Fibroblast of skin of right quadriceps (primary cell): ENCODE measurements around the gene APOL6.
"Not testable (repeated sequence)": the region's sequence is repeated elsewhere in the genome, so short reads cannot be mapped to it uniquely, and the experiment has no call there.

ENCODE experiments used
- DNase-seq: peaks from one replicate; pipeline ENCODE4 v3.0.0-alpha.2; 2013

APOL6 gene

DNA sequence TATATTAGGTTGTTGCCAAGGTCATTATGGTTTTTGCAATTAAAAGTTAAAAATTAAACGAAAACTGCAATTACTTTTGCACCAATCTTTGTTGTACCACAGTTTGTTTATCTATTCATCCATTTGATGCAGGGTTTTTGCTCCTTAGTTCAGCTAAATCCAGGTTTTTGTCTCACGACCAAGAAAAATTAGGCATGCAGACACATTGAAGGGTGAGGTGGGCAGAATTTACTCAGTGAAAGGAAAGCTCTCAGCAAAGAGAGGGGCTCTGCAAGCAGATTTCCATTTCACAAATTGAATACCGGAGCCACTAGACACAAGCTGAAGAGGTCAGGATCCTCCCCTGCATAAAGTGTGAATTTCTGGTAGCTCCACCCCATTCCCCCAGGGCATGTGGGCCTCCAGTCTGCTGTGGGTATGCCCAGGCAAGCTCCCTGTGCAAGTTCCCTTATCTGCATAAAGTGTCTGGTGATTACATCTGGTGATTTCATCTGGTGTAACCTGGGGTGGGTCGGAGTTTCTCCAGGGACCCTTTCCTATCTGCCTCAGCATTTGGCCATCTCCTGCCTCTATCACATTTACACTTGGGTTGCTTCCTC lies 33.3 kb downstream of the APOL6 start:
- no peak for DNase-seq

DNA sequence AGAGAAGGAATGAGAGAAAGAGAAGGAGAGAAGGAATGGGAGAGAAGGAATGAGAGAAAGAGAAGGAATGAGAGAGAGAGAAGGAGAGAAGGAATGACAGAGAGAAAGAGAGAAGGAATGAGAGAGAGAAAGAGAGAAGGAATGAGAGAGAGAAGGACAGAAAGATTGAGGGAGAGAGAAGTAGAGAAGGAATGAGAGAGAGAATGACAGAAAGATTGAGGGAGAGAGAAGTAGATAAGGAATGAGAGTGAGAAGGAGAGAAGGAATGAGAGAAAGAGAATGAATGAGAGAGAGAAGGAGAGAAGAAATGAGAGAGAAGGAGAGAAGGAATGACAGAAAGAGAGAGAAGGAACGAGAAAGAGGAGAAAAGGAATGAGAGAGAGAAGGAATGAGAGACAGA lies 35.3 kb downstream of the APOL6 start:
- DNase-seq: no peak

- peak; percentile 35 for DNase-seq
Observed at GRCh38 chr22:35684270-35684700, 36.0 kb downstream of the APOL6 start.

DNA sequence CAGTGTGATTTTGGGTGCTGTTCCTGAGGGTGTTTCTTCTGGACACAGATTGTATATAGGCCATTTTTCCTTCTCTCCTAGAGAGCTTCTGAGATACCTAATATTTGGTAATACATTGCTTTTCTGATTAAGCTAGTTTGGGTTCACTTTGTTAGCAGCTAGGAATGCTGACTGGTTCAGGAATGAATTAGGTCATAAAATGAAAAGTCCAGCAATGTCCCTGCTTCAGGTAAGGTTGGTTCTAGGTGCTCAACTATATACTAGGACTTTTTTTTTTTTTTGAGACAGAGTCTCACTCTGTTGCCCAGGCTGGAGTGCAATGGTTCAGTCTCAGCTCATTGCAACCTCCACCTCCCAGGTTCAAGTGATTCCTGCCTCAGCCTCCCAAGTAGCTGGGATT lies 36.5 kb downstream of the APOL6 start:
- DNase-seq: no peak

DNA sequence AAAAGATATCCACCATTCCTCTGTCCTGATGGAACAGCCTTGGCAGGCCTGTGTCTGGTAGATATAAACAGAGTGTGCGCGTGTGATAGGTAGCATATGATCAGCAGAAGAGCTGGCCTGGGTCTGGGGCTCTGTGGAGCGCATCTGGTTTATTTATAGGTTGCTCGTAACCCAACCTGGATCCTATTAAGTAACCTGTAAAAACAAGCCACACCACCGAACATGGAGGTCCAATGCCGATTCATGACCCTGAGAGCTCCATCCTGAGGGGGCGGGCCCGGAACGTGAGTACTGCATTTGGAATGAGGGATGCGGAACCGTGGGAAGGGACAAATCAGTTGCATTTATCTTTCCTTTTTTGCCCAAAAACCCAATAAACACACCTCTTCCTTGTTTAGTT lies 37.5 kb downstream of the APOL6 start:
- DNase-seq: peak; percentile 34

DNA sequence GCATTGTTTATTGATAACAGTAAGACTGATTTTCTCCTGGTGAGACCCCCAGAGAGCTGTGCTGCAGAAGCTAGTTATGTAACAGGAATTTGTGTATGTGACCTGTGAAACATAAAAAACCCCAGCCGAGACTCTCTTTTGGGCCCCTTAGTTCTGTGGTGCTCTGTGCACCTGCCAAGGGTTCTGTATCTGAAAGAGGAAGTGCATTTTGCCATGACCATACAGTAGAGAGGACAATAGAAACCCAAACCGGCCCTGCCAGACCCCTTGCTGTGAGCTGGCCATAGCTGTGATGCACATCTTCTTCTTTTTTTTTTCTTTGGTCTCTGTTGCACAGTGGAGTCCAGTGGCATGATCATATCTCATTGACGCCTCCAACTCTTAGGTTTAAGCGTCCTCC lies 38.1 kb downstream of the APOL6 start:
- DNase-seq: no peak

GRCh38 chr22:35687461-35687860 lies 39.2 kb downstream of the APOL6 start:
- DNase-seq: no peak

DNA sequence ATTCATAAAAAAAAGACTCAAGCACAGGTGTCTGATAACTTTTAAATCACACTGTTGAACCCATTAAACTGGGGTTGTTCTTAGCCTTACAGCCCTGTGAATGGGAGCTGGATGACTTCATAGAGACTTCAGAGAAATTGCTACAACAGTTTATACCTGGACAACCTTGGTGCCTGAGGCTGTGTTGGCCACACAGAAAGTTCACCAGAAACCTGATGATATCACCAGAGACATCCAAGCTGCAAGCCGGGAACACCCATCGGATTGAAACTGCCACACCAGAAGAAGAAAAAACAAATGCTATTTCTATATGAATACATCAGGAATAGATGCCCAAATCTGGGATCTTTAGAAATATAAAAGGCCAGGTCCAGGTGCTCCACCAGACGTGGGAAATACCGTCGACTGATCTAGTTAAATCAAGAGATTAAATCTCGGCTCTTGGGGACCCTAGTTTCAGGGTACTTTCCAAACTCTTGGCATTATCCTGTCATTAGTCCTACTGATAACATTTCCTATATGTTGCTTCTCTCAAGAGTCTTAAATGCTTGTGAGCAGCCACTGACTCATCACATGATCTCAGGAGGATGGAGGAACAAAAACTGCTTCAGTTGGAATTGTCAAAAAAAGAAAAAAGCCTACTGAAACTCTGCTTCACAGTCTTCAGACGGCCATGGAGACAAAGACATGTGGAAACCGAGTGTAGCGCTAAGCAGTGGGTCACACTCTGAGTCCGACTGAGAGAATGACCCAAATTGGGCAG lies 40.8 kb downstream of the APOL6 start:
- peak; percentile 22 for DNase-seq

- no peak for DNase-seq
Observed at GRCh38 chr22:35690001-35690400, 41.8 kb downstream of the APOL6 start.

DNA sequence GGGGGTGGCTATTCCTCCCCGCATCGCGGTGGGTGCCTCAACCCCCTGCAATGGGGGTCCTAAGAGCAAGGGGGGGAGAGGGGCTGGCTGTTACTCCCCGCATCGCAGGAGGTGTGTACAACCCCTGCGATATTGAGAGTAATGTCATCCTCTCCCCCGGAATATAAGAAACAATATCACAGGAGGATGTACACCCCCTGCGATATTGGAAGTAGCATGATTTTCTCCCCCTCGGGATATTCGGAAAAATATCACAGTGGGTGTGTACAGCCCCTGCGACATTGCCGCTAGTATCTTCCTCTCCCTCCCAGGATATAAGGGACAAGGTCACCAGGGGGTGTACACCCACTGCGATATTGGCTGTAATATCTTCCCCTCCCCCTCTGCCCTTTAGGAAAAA lies 47.0 kb downstream of the APOL6 start:
- no peak for DNase-seq

GRCh38 chr22:35697142-35697541 lies 48.9 kb downstream of the APOL6 start:
- DNase-seq: no peak

GRCh38 chr22:35699852-35700251 lies 51.6 kb downstream of the APOL6 start:
- not testable (repeated sequence) for DNase-seq

DNA sequence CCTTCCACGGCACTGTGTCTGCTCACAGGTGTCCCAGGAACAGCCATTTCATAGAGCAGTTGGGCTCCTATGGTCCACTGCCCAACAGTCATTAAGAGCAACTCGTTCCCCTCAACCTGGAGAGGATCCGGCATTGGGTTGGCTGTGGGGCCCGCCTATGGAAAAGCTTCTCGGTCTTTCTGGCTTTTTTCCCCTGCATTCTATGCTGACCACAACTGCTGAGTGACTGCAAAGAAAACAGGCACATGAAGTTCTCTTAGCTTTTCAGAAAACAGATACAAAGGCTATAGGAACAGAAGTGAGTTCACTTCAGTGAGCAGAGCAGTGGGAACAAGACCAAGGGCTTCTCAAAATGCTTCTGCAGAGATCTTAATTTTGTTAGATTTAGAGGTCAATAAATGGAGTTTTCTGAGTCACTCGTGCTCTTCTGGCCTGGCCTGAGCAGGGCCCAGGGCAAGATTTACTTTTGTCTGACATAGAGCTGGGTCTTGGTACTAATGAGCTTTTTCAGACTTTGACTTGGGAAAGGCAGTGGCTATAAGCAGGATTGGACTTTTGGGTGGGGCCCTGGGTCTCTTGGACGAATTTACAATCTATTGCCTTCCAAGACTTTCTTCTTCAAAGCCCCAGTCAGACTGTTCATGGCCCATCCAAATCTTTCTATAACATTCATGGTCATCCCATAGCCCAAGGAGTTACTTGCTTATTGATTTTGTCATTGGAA lies 55.8 kb downstream of the APOL6 start:
- DNase-seq: no peak

DNA sequence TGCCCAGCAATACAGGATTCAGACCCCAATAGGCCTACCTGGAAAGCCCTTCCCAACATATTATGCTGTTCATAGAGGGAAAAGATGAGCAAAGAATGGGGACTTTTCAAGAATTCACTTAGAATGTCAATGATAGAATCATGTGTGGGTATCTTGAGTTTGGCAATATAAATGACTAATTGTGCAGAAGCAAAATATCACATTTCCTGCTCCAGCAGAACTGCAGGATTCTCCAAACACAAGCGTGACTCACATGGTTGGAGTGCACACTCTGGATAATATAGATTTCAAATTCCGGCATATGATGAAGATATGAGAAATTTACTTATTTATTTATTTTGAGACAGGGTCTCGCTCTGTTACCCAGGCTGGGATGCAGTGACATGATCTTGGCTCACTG lies 56.9 kb downstream of the APOL6 start:
- peak; percentile 91 for DNase-seq

GRCh38 chr22:35708453-35708852 lies 60.2 kb downstream of the APOL6 start:
- peak; percentile 19 for DNase-seq

- no peak for DNase-seq
Observed at GRCh38 chr22:35708917-35709316, 60.7 kb downstream of the APOL6 start.

DNA sequence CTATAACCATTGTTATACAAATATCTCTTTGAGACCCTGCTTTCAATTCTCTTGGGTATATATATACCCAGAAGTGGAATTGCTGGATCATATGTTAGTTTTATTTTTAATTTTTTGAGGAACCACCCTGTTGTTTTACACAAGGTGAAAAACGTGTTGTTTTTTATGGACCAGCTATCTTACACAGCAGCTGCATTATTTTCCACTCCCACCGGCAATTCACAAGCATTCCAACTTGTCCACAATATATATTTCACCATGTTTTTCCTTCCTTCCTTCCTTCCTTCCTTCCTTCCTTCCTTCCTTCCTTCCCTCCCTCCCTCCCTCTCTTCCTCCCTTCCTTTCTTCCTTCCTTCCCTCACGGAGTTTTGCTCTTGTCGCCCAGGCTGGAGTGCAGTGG lies 63.1 kb downstream of the APOL6 start:
- no peak for DNase-seq

GRCh38 chr22:35712672-35713071 lies 64.4 kb downstream of the APOL6 start:
- DNase-seq: no peak

GRCh38 chr22:35717572-35717971 lies 69.3 kb downstream of the APOL6 start, which contains the start of gene APOL5:
APOL5 (plus strand) TSS chr22:35717872; CDS start chr22:35717872, 0 bp downstream.
- no peak for DNase-seq
